SK-N-SH (cell line): ENCODE data around the gene AGAP9. TPM values are rescaled to one million over a fixed set of nuclear protein-coding genes. Genes with fewer than 3 reads are reported as not detected.
A peak's percentile ranks its signal among the peaks of the same experiment; 100 is the strongest.
"Not testable (repeated sequence)": the region's sequence is repeated elsewhere in the genome, so short reads cannot be mapped to it uniquely, and the experiment has no call there.

Experiments used
- CTCF ChIA-PET: fragments of 300-600, 350-600 bp; formaldehyde crosslinking; extraction: SDS; loops from one replicate; lab custom pipeline; 2021; lab: Yijun Ruan, JAX
- POLR2A ChIA-PET: fragments of 350-600 bp; sonication (Branson Sonifier 250); formaldehyde crosslinking; extraction: SDS; loops from one replicate; lab custom pipeline; 2020; ENCODE audit warnings: antibody characterized with exemption, inconsistent platforms; lab: Yijun Ruan, JAX
- DNase-seq: peaks from one replicate; pipeline ENCODE4 v3.0.0; 2012
- H2AFZ ChIP-seq: fragments of 200-600 bp; sonication (generic); 2 replicates; pipeline ENCODE4 v1.8.1; 2016; ENCODE audit warnings: antibody characterized with exemption, mild to moderate bottlenecking, low read depth
- H3F3A ChIP-seq: fragments of 200-600 bp; sonication (generic); replicated peaks from 2 replicates; pipeline ENCODE3; 2016; ENCODE audit warnings: antibody characterized with exemption, mild to moderate bottlenecking; ENCODE audit not compliant: insufficient read depth
- H3K27ac ChIP-seq, 2 experiments: fragments of 200-500 bp in 1 of 2; fragments of 200-600 bp in 1 of 2; sonication (Bioruptor generic) in 1 of 2; sonication (generic), shearing (Covaris generic) in 1 of 2; 2 replicates each; pipeline versions ENCODE4 v1.5.1 to v1.6.1; 2014 to 2016; ENCODE audit warnings: low read depth in 2 of 2, inconsistent platforms in 1 of 2, low read length in 1 of 2, mild to moderate bottlenecking in 1 of 2, mixed read lengths in 1 of 2
- H3K27me3 ChIP-seq: fragments of 200-600 bp; sonication (generic), shearing (Covaris generic); 2 replicates; pipeline ENCODE4 v1.6.1; 2016; ENCODE audit warnings: mixed run types; ENCODE audit not compliant: insufficient read depth
- H3K36me3 ChIP-seq, 2 experiments: fragments of 200-500 bp in 1 of 2; fragments of 200-600 bp in 1 of 2; sonication (Bioruptor generic) in 1 of 2; sonication (generic) in 1 of 2; replicated peaks in 1 of 2; 2 replicates each; pipeline versions ENCODE3 to v1.5.1; 2014 to 2016; ENCODE audit warnings: low read length in 1 of 2, mild to moderate bottlenecking in 1 of 2; ENCODE audit not compliant: insufficient read depth in 2 of 2, control insufficient read depth in 1 of 2
- H3K4me1 ChIP-seq, 2 experiments: fragments of 200-500 bp in 1 of 2; fragments of 200-600 bp in 1 of 2; sonication (Bioruptor generic) in 1 of 2; sonication (generic), shearing (Covaris generic) in 1 of 2; 2 replicates each; pipeline versions ENCODE4 v1.5.1 to v1.6.1; 2014 to 2016; ENCODE audit warnings: low read depth in 1 of 2, low read length in 1 of 2, mixed run types in 1 of 2; ENCODE audit not compliant: insufficient read depth in 2 of 2, control insufficient read depth in 1 of 2
- H3K4me2 ChIP-seq: fragments of 200-600 bp; sonication (generic), shearing (Covaris generic); 2 replicates; pipeline ENCODE4 v1.6.1; 2017; ENCODE audit warnings: mixed run types
- H3K4me3 ChIP-seq, 2 experiments: fragments of 200-500 bp in 1 of 2; fragments of 200-600 bp in 1 of 2; sonication (Bioruptor generic) in 1 of 2; sonication (generic), shearing (Covaris generic) in 1 of 2; 2 replicates each; pipeline versions ENCODE4 v1.5.1 to v1.8.1; 2014 to 2016; ENCODE audit warnings: low read depth in 2 of 2, inconsistent platforms in 1 of 2, low read length in 1 of 2, mild to moderate bottlenecking in 1 of 2, mixed read lengths in 1 of 2, moderate library complexity in 1 of 2
- H3K79me2 ChIP-seq: fragments of 200-600 bp; sonication (generic); 2 replicates; pipeline ENCODE4 v1.8.1; 2017; ENCODE audit warnings: mild to moderate bottlenecking; ENCODE audit not compliant: insufficient read depth
- H3K9ac ChIP-seq: fragments of 200-600 bp; sonication (generic); 2 replicates; pipeline ENCODE4 v1.6.1; 2017; ENCODE audit warnings: mixed run types
- H3K9me2 ChIP-seq: fragments of 200-600 bp; sonication (generic); 2 replicates; pipeline ENCODE4 v1.6.1; 2017; ENCODE audit warnings: mixed run types
- H3K9me3 ChIP-seq: fragments of 200-600 bp; sonication (generic); 2 replicates; pipeline ENCODE4 v1.6.1; 2017; ENCODE audit warnings: mixed run types, mild to moderate bottlenecking, moderate library complexity
- H4K20me1 ChIP-seq: fragments of 200-600 bp; sonication (generic); 2 replicates; pipeline ENCODE4 v1.6.1; 2017; ENCODE audit warnings: mild to moderate bottlenecking, mixed run types; ENCODE audit not compliant: insufficient read depth
- EP300 ChIP-seq, 2 experiments: IDR thresholded peaks; 2 replicates each; pipeline versions ENCODE4 v1.4.0 to v1.6.1; 2012; ENCODE audit warnings: borderline replicate concordance in 1 of 2, low read depth in 1 of 2, low read length in 1 of 2
- FOSL2 ChIP-seq: IDR thresholded peaks from 2 replicates; pipeline ENCODE4 v1.4.0; 2012; ENCODE audit warnings: low read depth, mild to moderate bottlenecking, moderate library complexity, borderline replicate concordance
- FOXJ3 ChIP-seq: sonication (generic); formaldehyde crosslinking; IDR thresholded peaks from 2 replicates; pipeline ENCODE4 v1.5.1; 2020; ENCODE audit warnings: mild to moderate bottlenecking, missing genetic modification reagents
- FOXM1 ChIP-seq: IDR thresholded peaks from 2 replicates; pipeline ENCODE4 v1.4.0; 2012; ENCODE audit warnings: low read depth, mild to moderate bottlenecking
- GABPA ChIP-seq: IDR thresholded peaks from 2 replicates; pipeline ENCODE4 v1.4.0; 2012; ENCODE audit warnings: low read depth, mild to moderate bottlenecking
- GATA2 ChIP-seq: sonication (generic); formaldehyde crosslinking; IDR thresholded peaks from 2 replicates; pipeline ENCODE4 v1.5.0; 2020; ENCODE audit warnings: mild to moderate bottlenecking, missing genetic modification reagents
- MAX ChIP-seq: IDR thresholded peaks from 2 replicates; pipeline ENCODE4 v1.4.0; 2012; ENCODE audit warnings: low read depth
- MXI1 ChIP-seq: IDR thresholded peaks from 2 replicates; pipeline ENCODE4 v1.6.1; 2012; ENCODE audit warnings: mild to moderate bottlenecking, low read depth, low read length, improper control_type of control experiment
- NFIC ChIP-seq: IDR thresholded peaks from 2 replicates; pipeline ENCODE4 v1.4.0; 2012; ENCODE audit warnings: borderline replicate concordance
- PBX3 ChIP-seq: IDR thresholded peaks from 2 replicates; pipeline ENCODE4; 2012
- POLR2AphosphoS5 ChIP-seq: IDR thresholded peaks from 2 replicates; pipeline ENCODE4 v1.6.1; 2012; ENCODE audit warnings: low read depth, low read length
- RAD21 ChIP-seq: IDR thresholded peaks from 2 replicates; pipeline ENCODE4 v1.6.1; 2012; ENCODE audit warnings: mild to moderate bottlenecking, low read length
- RCOR1 ChIP-seq: fragments of 150-350 bp; IDR thresholded peaks from 2 replicates; pipeline ENCODE4 v1.6.1; 2017; ENCODE audit warnings: antibody characterized with exemption, low read length
- RFX5 ChIP-seq: IDR thresholded peaks from 2 replicates; pipeline ENCODE4 v1.6.1; 2012; ENCODE audit warnings: mild to moderate bottlenecking, improper control_type of control experiment, low read length
- RXRA ChIP-seq: IDR thresholded peaks from 2 replicates; pipeline ENCODE4 v1.4.0; 2012; ENCODE audit warnings: low read depth, mild to moderate bottlenecking, borderline replicate concordance
- YY1 ChIP-seq: IDR thresholded peaks from 2 replicates; pipeline ENCODE4 v1.4.0; 2012; ENCODE audit warnings: low read depth, mild to moderate bottlenecking
- WGBS: methylation state at CpG from one replicate; pipeline ENCODE4 v1.1.6; 2017; ENCODE audit warnings: low lambda C conversion rate; 5-methylcytosine and 5-hydroxymethylcytosine counted together
- polyA plus RNA-seq, 3 experiments: library from polyadenylated mRNA; depleted of rRNA; stranded (reverse); fragments of >200 nt; gene quantifications; 2 replicates each; pipeline ENCODE4 v1.2.3, GENCODE V29; 2012
- TF ChIP-seq, protein P1 (sequence below): IDR thresholded peaks from 2 replicates; pipeline ENCODE4 v1.4.0; 2012; ENCODE audit warnings: low read depth, borderline replicate concordance
- TF ChIP-seq, protein P2 (sequence below): IDR thresholded peaks from 2 replicates; pipeline ENCODE4 v1.4.0; 2012; ENCODE audit warnings: low read depth, borderline replicate concordance

The AGAP9 gene
- polyA plus RNA-seq, 1 of the 3 experiments (the other 2 are of a cell fraction), result 9.1 TPM

DNA sequence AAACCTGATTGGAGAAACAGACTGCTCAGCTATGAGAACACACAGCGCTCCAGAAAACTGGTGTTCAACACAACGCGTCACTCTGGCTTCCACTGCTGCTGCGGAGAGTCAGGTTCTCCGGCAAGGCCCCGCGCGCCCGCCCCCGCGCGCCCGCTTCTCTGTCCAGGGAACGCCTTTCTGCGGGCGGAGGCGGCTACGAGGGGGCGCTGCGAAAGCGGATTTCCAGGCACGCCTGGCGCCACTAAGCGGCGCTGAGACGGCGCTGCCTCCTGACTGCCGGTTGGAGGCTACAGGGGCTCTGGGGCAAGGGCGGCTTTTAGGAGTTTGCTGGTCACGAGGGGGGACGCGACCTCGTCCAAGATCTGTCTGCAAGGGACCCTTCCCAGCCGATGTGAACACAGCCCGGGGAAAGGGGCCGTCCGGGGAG, 62.2 kb downstream of the AGAP9 start:
- H3K36me3 ChIP-seq, H4K20me1 ChIP-seq, CTCF ChIA-PET, H3K79me2 ChIP-seq, H3K27me3 ChIP-seq, DNase-seq, H3F3A ChIP-seq, H3K4me1 ChIP-seq, POLR2A ChIA-PET, H3K9me2 ChIP-seq, H3K9me3 ChIP-seq: not testable (repeated sequence)
- peak overlapping the region in 1 of 2 experiments; percentile 61; a peak in 2 of 4 replicates for H3K27ac ChIP-seq
- TF ChIP-seq RAD21, result peak; percentile 26; the same call in 1 of the 2 replicates
- WGBS, result 6% methylated on average over 19 of the region's 37 CpGs
- H3K4me3 ChIP-seq, result peak overlapping the region in 1 of 2 experiments; percentile 21; a peak in 2 of 4 replicates
- H2AFZ ChIP-seq, result peak overlapping the region; percentile 74; the same call in 1 of the 2 replicates
- H3K4me2 ChIP-seq, result peak overlapping the region; percentile 55; the same call in 1 of the 2 replicates
- H3K9ac ChIP-seq, result peak overlapping the region; percentile 52; the same call in 1 of the 2 replicates

GRCh38 chr10:47458466-47459154, 64.8 kb downstream of the AGAP9 start:
- no peaks in the 10 kb centered on the region for H4K20me1 ChIP-seq
- no peaks in the 10 kb centered on the region for H3K36me3 ChIP-seq
- CTCF ChIA-PET, result no interaction called here
- 48% methylated on average over 4 of the region's 4 CpGs for WGBS
- no peaks in the 10 kb centered on the region for H3K79me2 ChIP-seq
- TF ChIP-seq NFIC (no peak), EP300 (IDR thresholded peaks at IDR 0.05; ENCODE audit: borderline replicate concordance in 1 of 2, low read depth in 1 of 2, low read length in 1 of 2) (no peak), FOXM1 (no peak), FOSL2 (peak; percentile 30; the same call in 1 of the 2 replicates), PBX3 (no peak), RAD21 (no peak)
- peaks cover 0 to 3% of the 10 kb centered on the region in 2 experiments; a peak in 1 of 4 replicates for H3K4me1 ChIP-seq
- H3K27me3 ChIP-seq, result no peaks in the 10 kb centered on the region
- no peak for DNase-seq
- POLR2A ChIA-PET, result no interaction called here
- H3K4me3 ChIP-seq, result no peak overlapping the region
- H3K9me3 ChIP-seq, result no peaks in the 10 kb centered on the region
- no peak overlapping the region for H3K4me2 ChIP-seq
- no peak overlapping the region for H3K9ac ChIP-seq
- no peak overlapping the region for H3K27ac ChIP-seq
- H2AFZ ChIP-seq, result peak overlapping the region; percentile 70; the same call in 1 of the 2 replicates
- no peaks in the 10 kb centered on the region for H3K9me2 ChIP-seq
- H3F3A ChIP-seq, result no peaks in the 10 kb centered on the region

- CTCF ChIA-PET, result no interaction called here
- no peak for DNase-seq
- Histone ChIP-seq H3K9me2 (no peaks in the 10 kb centered on the region), H3K4me1 (peaks cover 0 to 3% of the 10 kb centered on the region in 2 experiments; a peak in 1 of 4 replicates), H3K79me2 (no peaks in the 10 kb centered on the region), H3K4me3 (no peak overlapping the region), H3K27ac (no peak overlapping the region), H3K9me3 (no peaks in the 10 kb centered on the region), H4K20me1 (no peaks in the 10 kb centered on the region), H3K36me3 (no peaks in the 10 kb centered on the region), H3K9ac (no peak overlapping the region), H3K4me2 (no peak overlapping the region), H3F3A (no peaks in the 10 kb centered on the region), H2AFZ (no peak overlapping the region; the same call in 1 of the 2 replicates), H3K27me3 (no peaks in the 10 kb centered on the region)
- POLR2A ChIA-PET, result no interaction called here
- 86% methylated on average over 1 of the region's 1 CpG for WGBS
- TF ChIP-seq RFX5 (no peak), POLR2AphosphoS5 (no peak), MAX (no peak), EP300 (IDR thresholded peaks at IDR 0.05; ENCODE audit: borderline replicate concordance in 1 of 2, low read depth in 1 of 2, low read length in 1 of 2) (no peak), YY1 (no peak), FOXJ3 (CRISPR knock-in tag) (no peak), FOSL2 (no peak), GABPA (no peak), GATA2 (CRISPR knock-in tag) (no peak), MXI1 (no peak), RCOR1 (no peak), RXRA (no peak)
- TF ChIP-seq, protein P1, sequence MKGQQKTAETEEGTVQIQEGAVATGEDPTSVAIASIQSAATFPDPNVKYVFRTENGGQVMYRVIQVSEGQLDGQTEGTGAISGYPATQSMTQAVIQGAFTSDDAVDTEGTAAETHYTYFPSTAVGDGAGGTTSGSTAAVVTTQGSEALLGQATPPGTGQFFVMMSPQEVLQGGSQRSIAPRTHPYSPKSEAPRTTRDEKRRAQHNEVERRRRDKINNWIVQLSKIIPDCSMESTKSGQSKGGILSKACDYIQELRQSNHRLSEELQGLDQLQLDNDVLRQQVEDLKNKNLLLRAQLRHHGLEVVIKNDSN, result no peak
- TF ChIP-seq, protein P2, sequence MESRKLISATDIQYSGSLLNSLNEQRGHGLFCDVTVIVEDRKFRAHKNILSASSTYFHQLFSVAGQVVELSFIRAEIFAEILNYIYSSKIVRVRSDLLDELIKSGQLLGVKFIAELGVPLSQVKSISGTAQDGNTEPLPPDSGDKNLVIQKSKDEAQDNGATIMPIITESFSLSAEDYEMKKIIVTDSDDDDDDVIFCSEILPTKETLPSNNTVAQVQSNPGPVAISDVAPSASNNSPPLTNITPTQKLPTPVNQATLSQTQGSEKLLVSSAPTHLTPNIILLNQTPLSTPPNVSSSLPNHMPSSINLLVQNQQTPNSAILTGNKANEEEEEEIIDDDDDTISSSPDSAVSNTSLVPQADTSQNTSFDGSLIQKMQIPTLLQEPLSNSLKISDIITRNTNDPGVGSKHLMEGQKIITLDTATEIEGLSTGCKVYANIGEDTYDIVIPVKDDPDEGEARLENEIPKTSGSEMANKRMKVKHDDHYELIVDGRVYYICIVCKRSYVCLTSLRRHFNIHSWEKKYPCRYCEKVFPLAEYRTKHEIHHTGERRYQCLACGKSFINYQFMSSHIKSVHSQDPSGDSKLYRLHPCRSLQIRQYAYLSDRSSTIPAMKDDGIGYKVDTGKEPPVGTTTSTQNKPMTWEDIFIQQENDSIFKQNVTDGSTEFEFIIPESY, result no peak
These were observed 65.6 kb downstream of the AGAP9 start for GRCh38 chr10:47457826-47458225.
